Measurements from ENCODE around the gene RDH11. TPM values are rescaled to one million over a fixed set of nuclear protein-coding genes. Genes with fewer than 3 reads are reported as not detected.

The RDH11 gene
- total RNA-seq, 5 donors from 2014 or later (not counting 1 experiment from before 2014, with no cell fraction given), result 26.1 to 44.2 (median 40.0) TPM

- Histone ChIP-seq H3K4me1 (ENCODE audit: control insufficient read depth in 1 of 2, extremely low read depth in 1 of 2, insufficient read depth in 2 of 2, low read length in 2 of 2) (no peaks in the 10 kb centered on the region), H3K9me3 (no peaks in the 10 kb centered on the region), H3K4me3 (ENCODE audit: control insufficient read depth in 1 of 2, extremely low read depth in 1 of 2, low read length in 1 of 2) (no peak overlapping the region), H3K36me3 (ENCODE audit: control insufficient read depth in 2 of 2, extremely low read depth in 1 of 2, insufficient read depth in 1 of 2, low read length in 1 of 2) (no peaks in the 10 kb centered on the region), H3K27me3 (replicated peaks in 1 of 2; ENCODE audit: control insufficient read depth in 2 of 2, extremely low read depth in 1 of 2, insufficient read depth in 2 of 2, low read length in 1 of 2) (no peaks in the 10 kb centered on the region), H3K27ac (ENCODE audit: low read length) (no peak overlapping the region)
- WGBS (ENCODE audit: insufficient coverage), result no CpG with 5 or more reads among the region's 3 CpGs
- Mint-ChIP-seq H3K27ac (no peak overlapping the region), H3K9me3 (no peaks in the 10 kb centered on the region), H3K27me3 (peaks cover 3% of the 10 kb centered on the region in 2 donors), H3K4me1 (peaks cover 0 to 2% (median 0%) of the 10 kb centered on the region in 3 donors), H3K4me3 (no peak overlapping the region), H3K36me3 (peaks cover 4% of the 10 kb centered on the region)
- DNase-seq, result no peak
- ChIA-PET CTCF (no interaction called here), POLR2A (no interaction called here)
- no peak for ATAC-seq (replicated peaks in 1 of 4)
Measured at GRCh38 chr14:67734675-67735074, 39.1 kb upstream of the RDH11 start.

- H3K4me1 ChIP-seq (ENCODE audit: control insufficient read depth in 1 of 2, extremely low read depth in 1 of 2, insufficient read depth in 2 of 2, low read length in 2 of 2), result no peaks in the 10 kb centered on the region
- no peaks in the 10 kb centered on the region for H3K36me3 ChIP-seq (ENCODE audit: control insufficient read depth in 2 of 2, extremely low read depth in 1 of 2, insufficient read depth in 1 of 2, low read length in 1 of 2)
- Mint-ChIP-seq H3K27me3 (peaks cover 3% of the 10 kb centered on the region in 2 donors), H3K27ac (no peak overlapping the region), H3K4me1 (no peaks in the 10 kb centered on the region), H3K4me3 (no peak overlapping the region), H3K9me3 (no peaks in the 10 kb centered on the region), H3K36me3 (peaks cover 4% of the 10 kb centered on the region)
- no peaks in the 10 kb centered on the region for H3K27me3 ChIP-seq (replicated peaks in 1 of 2; ENCODE audit: control insufficient read depth in 2 of 2, extremely low read depth in 1 of 2, insufficient read depth in 2 of 2, low read length in 1 of 2)
- ATAC-seq (replicated peaks in 1 of 4) (no peak), DNase-seq (no peak)
- no peaks in the 10 kb centered on the region for H3K9me3 ChIP-seq
- ChIA-PET POLR2A (no interaction called here), CTCF (no interaction called here)
- no peak overlapping the region for H3K4me3 ChIP-seq (ENCODE audit: control insufficient read depth in 1 of 2, extremely low read depth in 1 of 2, low read length in 1 of 2)
- H3K27ac ChIP-seq (ENCODE audit: low read length), result no peak overlapping the region
- 90% methylated on average over 3 of the region's 4 CpGs for WGBS (ENCODE audit: insufficient coverage)
Measured at GRCh38 chr14:67733616-67734015, 38.1 kb upstream of the RDH11 start.

GRCh38 chr14:67729072-67729885, 33.7 kb upstream of the RDH11 start:
- DNase-seq (no peak), ATAC-seq (replicated peaks in 1 of 4) (no peak)
- ChIA-PET CTCF (interaction anchor here in 1 of 2 donors (0.6 kb wide), 1 partner anchor 463 kb away, joined by 4 read pairs; no protein-coding TSS in a partner anchor), POLR2A (no interaction called here)
- H3K9me3 Mint-ChIP-seq, result no peaks in the 10 kb centered on the region
- H3K36me3 ChIP-seq (ENCODE audit: control insufficient read depth in 2 of 2, extremely low read depth in 1 of 2, insufficient read depth in 1 of 2, low read length in 1 of 2), result no peaks in the 10 kb centered on the region
- no peak overlapping the region for H3K4me3 ChIP-seq (ENCODE audit: control insufficient read depth in 1 of 2, extremely low read depth in 1 of 2, low read length in 1 of 2)
- H3K36me3 Mint-ChIP-seq, result peaks cover 2% of the 10 kb centered on the region
- 88% methylated on average over 13 of the region's 21 CpGs for WGBS (ENCODE audit: insufficient coverage)
- no peak overlapping the region for H3K4me3 Mint-ChIP-seq
- H3K27me3 Mint-ChIP-seq, result peaks cover 8 to 12% of the 10 kb centered on the region in 2 donors
- H3K27me3 ChIP-seq (replicated peaks in 1 of 2; ENCODE audit: control insufficient read depth in 2 of 2, extremely low read depth in 1 of 2, insufficient read depth in 2 of 2, low read length in 1 of 2), result peaks cover 0 to 4% of the 10 kb centered on the region in 2 experiments
- H3K9me3 ChIP-seq, result no peaks in the 10 kb centered on the region
- H3K27ac ChIP-seq (ENCODE audit: low read length), result no peak overlapping the region
- no peaks in the 10 kb centered on the region for H3K4me1 ChIP-seq (ENCODE audit: control insufficient read depth in 1 of 2, extremely low read depth in 1 of 2, insufficient read depth in 2 of 2, low read length in 2 of 2)
- H3K4me1 Mint-ChIP-seq, result no peaks in the 10 kb centered on the region
- H3K27ac Mint-ChIP-seq, result no peak overlapping the region

GRCh38 chr14:67728258-67728657, 32.7 kb upstream of the RDH11 start:
- DNase-seq (no peak), ATAC-seq (replicated peaks in 1 of 4) (no peak)
- H3K4me3 ChIP-seq (ENCODE audit: control insufficient read depth in 1 of 2, extremely low read depth in 1 of 2, low read length in 1 of 2), result no peak overlapping the region
- no peaks in the 10 kb centered on the region for H3K4me1 ChIP-seq (ENCODE audit: control insufficient read depth in 1 of 2, extremely low read depth in 1 of 2, insufficient read depth in 2 of 2, low read length in 2 of 2)
- no peaks in the 10 kb centered on the region for H3K9me3 ChIP-seq
- peaks cover 2% of the 10 kb centered on the region for H3K36me3 Mint-ChIP-seq
- H3K27me3 ChIP-seq (replicated peaks in 1 of 2; ENCODE audit: control insufficient read depth in 2 of 2, extremely low read depth in 1 of 2, insufficient read depth in 2 of 2, low read length in 1 of 2), result peaks cover 0 to 5% of the 10 kb centered on the region in 2 experiments
- H3K4me3 Mint-ChIP-seq, result no peak overlapping the region
- H3K9me3 Mint-ChIP-seq, result no peaks in the 10 kb centered on the region
- ChIA-PET POLR2A (no interaction called here), CTCF (no interaction called here)
- H3K36me3 ChIP-seq (ENCODE audit: control insufficient read depth in 2 of 2, extremely low read depth in 1 of 2, insufficient read depth in 1 of 2, low read length in 1 of 2), result no peaks in the 10 kb centered on the region
- no peak overlapping the region for H3K27ac ChIP-seq (ENCODE audit: low read length)
- H3K27me3 Mint-ChIP-seq, result peaks cover 15 to 18% of the 10 kb centered on the region in 2 donors
- no peak overlapping the region for H3K27ac Mint-ChIP-seq
- H3K4me1 Mint-ChIP-seq, result no peaks in the 10 kb centered on the region

- Mint-ChIP-seq H3K27me3 (peaks cover 22 to 24% of the 10 kb centered on the region in 2 donors), H3K36me3 (peaks cover 2% of the 10 kb centered on the region), H3K9me3 (no peaks in the 10 kb centered on the region), H3K27ac (no peak overlapping the region), H3K4me1 (peaks cover 5 to 7% (median 6%) of the 10 kb centered on the region in 3 donors), H3K4me3 (no peak overlapping the region)
- ChIA-PET POLR2A (interaction anchor here in 1 of 2 donors (0.6 to 0.7 kb wide), 2 partner anchors 60 to 952 kb away, joined by 3 to 6 read pairs; no protein-coding TSS in a partner anchor), CTCF (interaction anchor here (0.6 to 1.1 kb wide), 4 partner anchors 18 to 157 kb away, joined by 3 to 4 read pairs (median 3); no protein-coding TSS in a partner anchor)
- ATAC-seq (replicated peaks in 1 of 4), result no peak
- 80% methylated on average over 1 of the region's 7 CpGs for WGBS (ENCODE audit: insufficient coverage)
- Histone ChIP-seq H3K27ac (ENCODE audit: low read length) (no peak overlapping the region), H3K27me3 (replicated peaks in 1 of 2; ENCODE audit: control insufficient read depth in 2 of 2, extremely low read depth in 1 of 2, insufficient read depth in 2 of 2, low read length in 1 of 2) (peaks cover 0 to 14% of the 10 kb centered on the region in 2 experiments), H3K9me3 (no peaks in the 10 kb centered on the region), H3K4me3 (ENCODE audit: control insufficient read depth in 1 of 2, extremely low read depth in 1 of 2, low read length in 1 of 2) (no peak overlapping the region), H3K36me3 (ENCODE audit: control insufficient read depth in 2 of 2, extremely low read depth in 1 of 2, insufficient read depth in 1 of 2, low read length in 1 of 2) (no peaks in the 10 kb centered on the region), H3K4me1 (ENCODE audit: control insufficient read depth in 1 of 2, extremely low read depth in 1 of 2, insufficient read depth in 2 of 2, low read length in 2 of 2) (no peaks in the 10 kb centered on the region)
- DNase-seq, result no peak
Measured at GRCh38 chr14:67727361-67727760, 31.8 kb upstream of the RDH11 start.

- peaks cover 32 to 33% of the 10 kb centered on the region in 2 donors for H3K27me3 Mint-ChIP-seq
- H3K36me3 Mint-ChIP-seq, result peaks cover 2% of the 10 kb centered on the region
- no peak overlapping the region for H3K4me3 Mint-ChIP-seq
- H3K36me3 ChIP-seq (ENCODE audit: control insufficient read depth in 2 of 2, extremely low read depth in 1 of 2, insufficient read depth in 1 of 2, low read length in 1 of 2), result no peaks in the 10 kb centered on the region
- WGBS (ENCODE audit: insufficient coverage), result no CpG with 5 or more reads among the region's 5 CpGs
- peaks cover 0 to 20% of the 10 kb centered on the region in 2 experiments for H3K27me3 ChIP-seq (replicated peaks in 1 of 2; ENCODE audit: control insufficient read depth in 2 of 2, extremely low read depth in 1 of 2, insufficient read depth in 2 of 2, low read length in 1 of 2)
- H3K4me3 ChIP-seq (ENCODE audit: control insufficient read depth in 1 of 2, extremely low read depth in 1 of 2, low read length in 1 of 2), result no peak overlapping the region
- DNase-seq, result no peak
- peaks cover 6 to 10% (median 7%) of the 10 kb centered on the region in 3 donors for H3K4me1 Mint-ChIP-seq
- CTCF ChIA-PET, result no interaction called here
- no peak for ATAC-seq (replicated peaks in 1 of 4)
- H3K4me1 ChIP-seq (ENCODE audit: control insufficient read depth in 1 of 2, extremely low read depth in 1 of 2, insufficient read depth in 2 of 2, low read length in 2 of 2), result no peaks in the 10 kb centered on the region
- no peaks in the 10 kb centered on the region for H3K9me3 Mint-ChIP-seq
- no peaks in the 10 kb centered on the region for H3K9me3 ChIP-seq
- POLR2A ChIA-PET, result no interaction called here
- H3K27ac Mint-ChIP-seq, result no peak overlapping the region
- no peak overlapping the region for H3K27ac ChIP-seq (ENCODE audit: low read length)
Measured at GRCh38 chr14:67725171-67725570, 29.6 kb upstream of the RDH11 start.
